Neural progenitor cell (in vitro differentiated cells): ENCODE data around the gene PBX2. TPM values are rescaled to one million over a fixed set of nuclear protein-coding genes. Genes with fewer than 3 reads are reported as not detected.
A peak's percentile ranks its signal among the peaks of the same experiment; 100 is the strongest.

Source experiments
- DNase-seq: peaks from one replicate; pipeline ENCODE4 v3.0.0-alpha.2; 2016; ENCODE audit warnings: low spot score
- H2AFZ ChIP-seq: fragments of 200-600 bp; sonication (generic); replicated peaks from 2 replicates; pipeline ENCODE4 v1.6.1; 2016; ENCODE audit warnings: antibody characterized with exemption
- H3F3A ChIP-seq: fragments of 200-600 bp; sonication (generic); 2 replicates; pipeline ENCODE4 v1.6.1; 2016; ENCODE audit warnings: antibody characterized with exemption, low read depth
- H3K27ac ChIP-seq: fragments of 200-600 bp; sonication (generic); 2 replicates; pipeline ENCODE4 v1.5.1; 2016; ENCODE audit warnings: mild to moderate bottlenecking
- H3K27me3 ChIP-seq: fragments of 200-600 bp; sonication (generic); 2 replicates; pipeline ENCODE4 v1.6.1; 2016; ENCODE audit warnings: mild to moderate bottlenecking, moderate library complexity
- H3K36me3 ChIP-seq: fragments of 200-600 bp; sonication (generic); 2 replicates; pipeline ENCODE4 v1.5.1; 2016
- H3K4me1 ChIP-seq: fragments of 200-600 bp; sonication (generic); 2 replicates; pipeline ENCODE4 v1.6.1; 2016; ENCODE audit warnings: mixed run types
- H3K4me2 ChIP-seq: fragments of 200-600 bp; sonication (generic); 2 replicates; pipeline ENCODE4 v1.6.1; 2016
- H3K4me3 ChIP-seq: fragments of 200-600 bp; sonication (generic); 2 replicates; pipeline ENCODE4 v1.5.1; 2016
- H3K79me2 ChIP-seq: fragments of 200-600 bp; sonication (generic); 2 replicates; pipeline ENCODE4 v1.6.1; 2016; ENCODE audit warnings: low read depth
- H3K9ac ChIP-seq: fragments of 200-600 bp; sonication (generic); 2 replicates; pipeline ENCODE4 v1.6.1; 2016
- H3K9me3 ChIP-seq: fragments of 200-600 bp; sonication (generic); 2 replicates; pipeline ENCODE4 v1.5.1; 2016; ENCODE audit warnings: low read depth
- H4K20me1 ChIP-seq: fragments of 200-600 bp; sonication (generic); 2 replicates; pipeline ENCODE4 v1.6.1; 2016; ENCODE audit warnings: low read depth
- H3K27ac Mint-ChIP-seq: 3 replicates; pipeline ENCODE4 v1.8.0; 2021; ENCODE audit warnings: mixed read lengths
- H3K27me3 Mint-ChIP-seq: 2 replicates; pipeline ENCODE4 v1.8.0; 2022; ENCODE audit warnings: low read depth, mild to moderate bottlenecking, inconsistent platforms, moderate library complexity, mixed read lengths; ENCODE audit not compliant: insufficient read depth
- H3K36me3 Mint-ChIP-seq: 3 replicates; pipeline ENCODE4 v1.8.0; 2021; ENCODE audit warnings: mixed read lengths
- H3K4me1 Mint-ChIP-seq: 3 replicates; pipeline ENCODE4 v1.8.0; 2021; ENCODE audit warnings: mixed read lengths
- H3K4me3 Mint-ChIP-seq: 3 replicates; pipeline ENCODE4 v1.8.0; 2021; ENCODE audit warnings: mild to moderate bottlenecking, moderate library complexity, mixed read lengths
- H3K9me3 Mint-ChIP-seq: 3 replicates; pipeline ENCODE4 v1.8.0; 2020; ENCODE audit warnings: mixed read lengths
- EZH2 ChIP-seq: fragments of 200-600 bp; sonication (generic); IDR thresholded peaks from 2 replicates; pipeline ENCODE4 v1.6.1; 2017; ENCODE audit warnings: antibody characterized with exemption, mild to moderate bottlenecking, moderate library complexity
- EZH2phosphoT487 ChIP-seq: fragments of 200-600 bp; sonication (generic); IDR thresholded peaks from 2 replicates; pipeline ENCODE4 v1.6.1; 2017; ENCODE audit warnings: antibody characterized with exemption
- total RNA-seq: library from RNA; depleted of rRNA; stranded (reverse); fragments of >200 nt; gene quantifications from 2 replicates; pipeline ENCODE4 v1.2.3, GENCODE V29; 2015; ENCODE audit warnings: low replicate concordance
- TF ChIP-seq, protein P1 (sequence below): fragments of 200-600 bp; sonication (generic); IDR thresholded peaks from 2 replicates; pipeline ENCODE4 v1.5.1; 2017; ENCODE audit warnings: antibody characterized with exemption, mild to moderate bottlenecking

PBX2 gene
- total RNA-seq, 1 donor from 2014 or later, result 53.3 TPM

DNA sequence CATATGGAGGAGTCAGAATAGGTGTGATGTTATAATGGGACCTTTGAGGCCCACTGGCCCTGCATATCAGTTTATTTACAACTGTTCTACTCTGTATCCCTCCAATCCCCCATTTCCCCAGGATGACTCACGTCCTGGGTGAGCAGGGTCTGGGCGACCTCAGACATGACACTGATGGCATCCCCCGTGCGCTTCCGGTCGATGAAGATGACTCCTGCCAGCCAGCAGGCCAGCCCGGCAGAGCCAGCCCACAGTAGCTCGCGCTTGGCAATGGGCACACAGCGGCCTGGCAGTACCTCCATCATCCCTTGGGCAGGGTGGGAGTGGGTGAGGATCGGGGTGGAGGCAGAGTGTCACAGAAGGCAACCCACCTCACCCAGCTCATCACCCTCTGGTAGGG is 19.7 kb downstream of the PBX2 start:
- H3K4me3 ChIP-seq, result no peak overlapping the region
- H3K79me2 ChIP-seq, result peaks cover 38% of the 10 kb centered on the region
- H3K4me1 Mint-ChIP-seq, result peaks cover 20% of the 10 kb centered on the region
- H3K27me3 Mint-ChIP-seq, result peaks cover 2% of the 10 kb centered on the region
- no peak overlapping the region for H3K27ac ChIP-seq
- H2AFZ ChIP-seq, result no peak overlapping the region
- H3K36me3 ChIP-seq, result no peaks in the 10 kb centered on the region
- H3K4me3 Mint-ChIP-seq, result no peak overlapping the region
- H4K20me1 ChIP-seq, result peaks cover 35% of the 10 kb centered on the region
- H3K4me2 ChIP-seq, result no peak overlapping the region
- TF ChIP-seq EZH2 (no peak), EZH2phosphoT487 (no peak)
- TF ChIP-seq, protein P1, sequence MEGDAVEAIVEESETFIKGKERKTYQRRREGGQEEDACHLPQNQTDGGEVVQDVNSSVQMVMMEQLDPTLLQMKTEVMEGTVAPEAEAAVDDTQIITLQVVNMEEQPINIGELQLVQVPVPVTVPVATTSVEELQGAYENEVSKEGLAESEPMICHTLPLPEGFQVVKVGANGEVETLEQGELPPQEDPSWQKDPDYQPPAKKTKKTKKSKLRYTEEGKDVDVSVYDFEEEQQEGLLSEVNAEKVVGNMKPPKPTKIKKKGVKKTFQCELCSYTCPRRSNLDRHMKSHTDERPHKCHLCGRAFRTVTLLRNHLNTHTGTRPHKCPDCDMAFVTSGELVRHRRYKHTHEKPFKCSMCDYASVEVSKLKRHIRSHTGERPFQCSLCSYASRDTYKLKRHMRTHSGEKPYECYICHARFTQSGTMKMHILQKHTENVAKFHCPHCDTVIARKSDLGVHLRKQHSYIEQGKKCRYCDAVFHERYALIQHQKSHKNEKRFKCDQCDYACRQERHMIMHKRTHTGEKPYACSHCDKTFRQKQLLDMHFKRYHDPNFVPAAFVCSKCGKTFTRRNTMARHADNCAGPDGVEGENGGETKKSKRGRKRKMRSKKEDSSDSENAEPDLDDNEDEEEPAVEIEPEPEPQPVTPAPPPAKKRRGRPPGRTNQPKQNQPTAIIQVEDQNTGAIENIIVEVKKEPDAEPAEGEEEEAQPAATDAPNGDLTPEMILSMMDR, result no peak
- H3K36me3 Mint-ChIP-seq, result peaks cover 33% of the 10 kb centered on the region
- H3K4me1 ChIP-seq, result peaks cover 25% of the 10 kb centered on the region
- H3K27me3 ChIP-seq, result no peaks in the 10 kb centered on the region
- no peaks in the 10 kb centered on the region for H3K9me3 ChIP-seq
- H3K9ac ChIP-seq, result no peak overlapping the region
- H3F3A ChIP-seq, result peaks cover 35% of the 10 kb centered on the region
- DNase-seq, result no peak
- H3K27ac Mint-ChIP-seq, result no peak overlapping the region
- no peaks in the 10 kb centered on the region for H3K9me3 Mint-ChIP-seq

DNA sequence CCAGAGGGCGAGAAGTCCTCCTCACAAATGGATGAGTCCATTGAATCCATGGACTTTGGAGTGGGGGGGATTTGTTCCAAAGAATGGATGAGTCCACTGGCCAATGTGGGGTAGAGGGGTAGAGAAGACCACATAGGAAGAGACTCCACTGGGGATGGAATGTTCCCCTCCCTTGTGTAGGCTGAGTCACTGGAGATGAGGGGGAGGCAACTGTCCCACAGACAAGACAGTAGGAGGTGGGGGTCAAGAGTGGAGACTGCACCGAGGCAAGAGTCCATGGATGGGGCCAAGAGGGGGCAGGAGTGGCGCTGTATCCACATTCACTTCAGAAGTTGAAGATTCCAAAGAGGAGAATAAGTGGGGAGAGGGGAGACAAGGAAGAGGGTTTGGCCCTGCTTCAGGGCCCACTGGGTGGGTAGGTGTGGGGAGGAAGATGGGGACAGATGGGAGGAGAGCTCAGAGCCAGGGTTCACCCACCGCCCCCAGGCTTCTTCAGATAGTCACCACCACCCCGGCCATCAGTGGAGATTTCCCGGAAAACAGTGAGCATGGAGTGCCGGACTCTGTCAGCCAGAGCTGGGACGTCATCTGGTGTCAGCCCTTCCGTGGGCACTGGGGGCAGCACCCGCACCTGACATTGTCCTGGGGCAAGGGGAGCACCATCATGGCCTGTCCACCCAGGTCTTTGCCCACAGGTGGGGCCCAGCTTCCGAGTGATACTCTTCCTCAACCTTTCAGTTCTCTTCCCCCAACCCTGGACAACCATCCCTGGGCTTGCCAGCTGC is 21.0 kb downstream of the PBX2 start:
- Histone ChIP-seq H3K4me3 (no peak overlapping the region), H3K4me1 (peaks cover 22% of the 10 kb centered on the region), H3K27ac (peak overlapping the region; percentile 47), H3K36me3 (no peaks in the 10 kb centered on the region), H3K9me3 (no peaks in the 10 kb centered on the region), H3F3A (peaks cover 44% of the 10 kb centered on the region), H4K20me1 (peaks cover 22% of the 10 kb centered on the region), H3K27me3 (no peaks in the 10 kb centered on the region), H3K4me2 (no peak overlapping the region), H2AFZ (no peak overlapping the region), H3K9ac (no peak overlapping the region), H3K79me2 (peaks cover 25% of the 10 kb centered on the region)
- Mint-ChIP-seq H3K36me3 (peaks cover 36% of the 10 kb centered on the region), H3K4me1 (peaks cover 16% of the 10 kb centered on the region), H3K27ac (no peak overlapping the region), H3K27me3 (peaks cover 2% of the 10 kb centered on the region), H3K9me3 (no peaks in the 10 kb centered on the region), H3K4me3 (no peak overlapping the region)
- TF ChIP-seq EZH2, result no peak
- TF ChIP-seq, protein P1, result no peak
- TF ChIP-seq EZH2phosphoT487, result no peak
- DNase-seq, result no peak

DNA sequence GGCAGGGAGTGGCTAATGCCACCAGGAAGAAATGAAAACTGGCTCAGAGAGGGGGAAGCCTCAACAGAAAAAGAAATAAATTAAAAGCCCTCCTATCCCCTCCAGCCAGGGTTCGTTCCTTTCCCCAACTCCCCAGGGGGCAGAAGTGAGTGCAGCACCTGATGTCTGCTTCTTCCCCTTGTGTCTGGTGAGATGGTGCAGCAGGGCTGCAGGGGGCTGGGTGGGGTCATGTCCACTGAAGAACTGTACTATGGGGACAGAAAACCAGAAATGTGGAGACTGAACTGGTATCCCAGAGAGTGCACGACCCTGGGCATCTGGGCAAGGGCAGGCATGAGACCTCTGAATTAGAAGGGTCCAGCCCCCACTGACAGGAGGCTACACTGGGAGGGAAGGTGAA is 21.7 kb downstream of the PBX2 start:
- Mint-ChIP-seq H3K27ac (no peak overlapping the region), H3K4me1 (peaks cover 10% of the 10 kb centered on the region)
- TF ChIP-seq EZH2 (no peak), EZH2phosphoT487 (no peak)
- TF ChIP-seq, protein P1, result no peak

More for the DNA sequence above, 21.7 kb downstream of the PBX2 start:
- Mint-ChIP-seq H3K4me3 (no peak overlapping the region), H3K9me3 (no peaks in the 10 kb centered on the region), H3K36me3 (peaks cover 36% of the 10 kb centered on the region), H3K27me3 (peaks cover 3% of the 10 kb centered on the region)
- Histone ChIP-seq H3K27me3 (no peaks in the 10 kb centered on the region), H3K4me3 (peak overlapping the region; percentile 17), H3K36me3 (no peaks in the 10 kb centered on the region), H4K20me1 (peaks cover 16% of the 10 kb centered on the region), H3K79me2 (peaks cover 19% of the 10 kb centered on the region), H2AFZ (no peak overlapping the region), H3K9ac (no peak overlapping the region), H3K9me3 (no peaks in the 10 kb centered on the region), H3K4me1 (peaks cover 29% of the 10 kb centered on the region), H3F3A (peaks cover 50% of the 10 kb centered on the region), H3K27ac (peak overlapping the region; percentile 59), H3K4me2 (peak overlapping the region; percentile 7)
- DNase-seq, result no peak
